Hepatocyte (in vitro differentiated cells): ENCODE data around the gene MITF.

ENCODE experiments used
- CTCF ChIP-seq: fragments of 200-600 bp; sonication (generic); IDR thresholded peaks from 2 replicates; pipeline ENCODE4 v1.5.1; 2016; ENCODE audit warnings: antibody characterized with exemption, mild to moderate bottlenecking; ENCODE audit not compliant: poor library complexity
- EZH2 ChIP-seq: fragments of 200-600 bp; sonication (generic); IDR thresholded peaks from 2 replicates; pipeline ENCODE4 v1.6.1; 2016; ENCODE audit warnings: antibody characterized with exemption, mild to moderate bottlenecking, borderline replicate concordance
- EZH2phosphoT487 ChIP-seq: fragments of 200-600 bp; sonication (generic); IDR thresholded peaks from one replicate; pipeline ENCODE4 v1.6.1; 2018; ENCODE audit warnings: antibody characterized with exemption, mild to moderate bottlenecking, low read depth, moderate library complexity; ENCODE audit not compliant: unreplicated experiment, severe bottlenecking

DNA sequence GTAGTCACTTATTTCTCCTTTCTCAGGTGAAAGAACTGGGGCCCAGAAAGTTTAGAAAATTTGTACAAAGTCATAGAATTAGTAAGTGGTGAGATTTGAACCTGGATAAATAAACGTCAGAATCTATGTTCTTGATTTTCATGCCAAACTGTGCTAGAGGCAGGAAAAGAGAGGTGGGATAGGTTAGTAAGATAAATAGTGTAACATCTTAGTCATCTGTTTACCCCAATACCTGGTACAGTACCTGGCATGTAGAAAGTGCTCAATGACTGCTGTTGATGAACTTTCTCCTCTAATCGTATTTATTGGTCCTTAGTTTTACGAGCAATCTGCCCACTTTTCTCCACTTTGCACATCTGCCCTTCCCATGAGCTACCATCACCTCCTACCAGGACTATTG lies 124.9 kb downstream of the MITF start:
- TF ChIP-seq CTCF (no peak), EZH2 (no peak), EZH2phosphoT487 (no peak)
